ENCODE measurements around the gene FHL1.

GRCh38 chrX:136138939-136139338 lies 8.4 kb upstream of the FHL1 start:
- TF ChIP-seq CTCF (IDR thresholded peaks at IDR 0.05; ENCODE audit: low read depth, low read length, missing input control), result no peak
- no peak for TF ChIP-seq MAX (IDR thresholded peaks at IDR 0.05)
- TF ChIP-seq REST (IDR thresholded peaks at IDR 0.05), result no peak
- TF ChIP-seq RAD21 (IDR thresholded peaks at IDR 0.05), result no peak
- TF ChIP-seq GABPA (IDR thresholded peaks at IDR 0.05 in 1 of 2, conservative IDR thresholded peaks at IDR 0.05 in 1 of 2), result no peak
